ENCODE measurements around the gene DNAJC1. TPM values are rescaled to one million over a fixed set of nuclear protein-coding genes. Genes with fewer than 3 reads are reported as not detected.

The DNAJC1 gene
- total RNA-seq, 1 donor from 2014 or later: 26.1 TPM

DNA sequence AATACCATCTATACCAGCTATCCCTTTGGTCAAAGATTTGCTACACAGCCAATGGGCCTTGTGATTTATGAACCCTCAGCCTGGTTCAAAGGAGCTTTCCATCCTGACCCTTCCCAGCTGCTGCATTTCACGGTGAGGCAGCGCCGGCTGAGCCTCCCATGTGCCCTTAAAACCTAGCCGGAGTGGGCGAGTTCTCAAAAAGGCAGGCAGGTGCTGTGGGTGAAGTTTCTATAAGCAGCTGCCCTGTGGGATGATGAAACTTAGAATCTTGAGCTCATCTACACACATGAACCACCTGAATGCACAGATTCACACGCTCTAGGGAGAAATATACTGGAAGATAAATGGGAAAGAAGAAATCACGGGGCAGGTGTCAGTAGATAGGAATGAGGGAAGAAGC lies 244.8 kb downstream of the DNAJC1 start:
- DNase-seq (ENCODE audit: low spot score in 2 of 2): no peak
- peaks cover 10% of the 10 kb centered on the region in 2 donors for H3K36me3 ChIP-seq
- H3K27ac ChIP-seq: no peak overlapping the region
- H3K4me1 ChIP-seq: no peaks in the 10 kb centered on the region
- TF ChIP-seq, protein P1, sequence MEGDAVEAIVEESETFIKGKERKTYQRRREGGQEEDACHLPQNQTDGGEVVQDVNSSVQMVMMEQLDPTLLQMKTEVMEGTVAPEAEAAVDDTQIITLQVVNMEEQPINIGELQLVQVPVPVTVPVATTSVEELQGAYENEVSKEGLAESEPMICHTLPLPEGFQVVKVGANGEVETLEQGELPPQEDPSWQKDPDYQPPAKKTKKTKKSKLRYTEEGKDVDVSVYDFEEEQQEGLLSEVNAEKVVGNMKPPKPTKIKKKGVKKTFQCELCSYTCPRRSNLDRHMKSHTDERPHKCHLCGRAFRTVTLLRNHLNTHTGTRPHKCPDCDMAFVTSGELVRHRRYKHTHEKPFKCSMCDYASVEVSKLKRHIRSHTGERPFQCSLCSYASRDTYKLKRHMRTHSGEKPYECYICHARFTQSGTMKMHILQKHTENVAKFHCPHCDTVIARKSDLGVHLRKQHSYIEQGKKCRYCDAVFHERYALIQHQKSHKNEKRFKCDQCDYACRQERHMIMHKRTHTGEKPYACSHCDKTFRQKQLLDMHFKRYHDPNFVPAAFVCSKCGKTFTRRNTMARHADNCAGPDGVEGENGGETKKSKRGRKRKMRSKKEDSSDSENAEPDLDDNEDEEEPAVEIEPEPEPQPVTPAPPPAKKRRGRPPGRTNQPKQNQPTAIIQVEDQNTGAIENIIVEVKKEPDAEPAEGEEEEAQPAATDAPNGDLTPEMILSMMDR (IDR thresholded peaks at IDR 0.05): no peak
- H3K27me3 ChIP-seq: no peaks in the 10 kb centered on the region
- no peaks in the 10 kb centered on the region for H3K9me3 ChIP-seq
- intact Hi-C loops (cut with DNase I): no loop called here
- no peak overlapping the region for H3K4me3 ChIP-seq

DNA sequence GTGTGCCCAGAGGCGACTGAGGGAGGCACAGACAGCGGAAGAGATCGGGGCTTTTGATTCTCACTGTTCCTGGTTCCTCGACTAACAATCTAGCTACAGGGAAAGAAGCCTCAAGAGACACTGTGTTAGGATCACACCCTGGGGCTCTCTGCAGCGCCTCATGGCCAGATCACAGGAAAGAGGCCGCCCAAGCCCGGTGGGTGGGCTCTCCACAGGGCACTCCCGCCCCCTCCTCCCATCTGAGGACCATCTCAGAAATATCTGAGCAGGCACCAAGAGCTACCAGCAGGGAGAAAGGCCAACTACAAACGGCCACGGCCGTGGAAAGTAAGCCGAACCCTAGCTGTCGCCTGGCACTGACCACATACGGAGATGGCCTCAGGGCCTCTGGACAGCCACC lies 245.3 kb downstream of the DNAJC1 start:
- Histone ChIP-seq H3K27me3 (no peaks in the 10 kb centered on the region), H3K9me3 (no peaks in the 10 kb centered on the region), H3K27ac (no peak overlapping the region), H3K4me3 (no peak overlapping the region), H3K4me1 (no peaks in the 10 kb centered on the region), H3K36me3 (peaks cover 10% of the 10 kb centered on the region in 2 donors)
- no peak for DNase-seq (ENCODE audit: low spot score in 2 of 2)
- TF ChIP-seq, protein P1 (IDR thresholded peaks at IDR 0.05): no peak
- intact Hi-C loops (cut with DNase I): no loop called here

DNA sequence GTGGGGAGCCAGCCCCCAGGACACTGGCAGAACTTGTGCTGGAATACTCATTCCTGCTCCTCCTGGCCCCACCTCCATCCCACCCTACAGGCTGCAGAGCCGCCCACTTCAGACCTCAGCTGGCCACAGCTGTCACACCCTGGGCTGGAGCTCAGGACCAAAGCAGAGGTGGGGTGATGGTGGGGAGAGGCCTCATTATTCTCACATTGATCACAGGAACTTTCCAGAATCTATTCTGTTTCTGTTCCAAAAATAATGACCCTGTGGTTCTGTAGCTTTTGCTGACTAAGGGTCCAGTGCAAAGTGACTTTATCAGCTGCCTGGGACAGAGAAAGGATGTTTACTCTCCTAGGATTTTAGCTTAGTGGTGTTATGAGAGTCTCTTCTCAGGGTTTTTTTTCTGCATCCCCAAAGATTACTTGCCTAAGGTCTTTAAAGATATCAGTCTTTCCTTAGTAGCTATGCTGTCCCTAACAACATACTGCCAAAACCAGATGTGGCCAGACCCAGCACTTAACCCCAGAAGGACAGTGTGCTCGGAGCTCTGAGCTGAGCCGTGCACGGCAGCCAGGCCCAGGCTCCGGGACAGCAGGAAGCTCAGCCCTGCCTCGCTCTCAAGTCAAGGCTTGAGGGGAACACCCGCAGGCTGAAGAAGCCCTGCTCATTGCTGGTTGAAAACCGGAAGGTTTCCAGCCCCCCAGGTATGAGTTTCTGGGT lies 246.2 kb downstream of the DNAJC1 start:
- peaks cover 10% of the 10 kb centered on the region in 2 donors for H3K36me3 ChIP-seq

DNA sequence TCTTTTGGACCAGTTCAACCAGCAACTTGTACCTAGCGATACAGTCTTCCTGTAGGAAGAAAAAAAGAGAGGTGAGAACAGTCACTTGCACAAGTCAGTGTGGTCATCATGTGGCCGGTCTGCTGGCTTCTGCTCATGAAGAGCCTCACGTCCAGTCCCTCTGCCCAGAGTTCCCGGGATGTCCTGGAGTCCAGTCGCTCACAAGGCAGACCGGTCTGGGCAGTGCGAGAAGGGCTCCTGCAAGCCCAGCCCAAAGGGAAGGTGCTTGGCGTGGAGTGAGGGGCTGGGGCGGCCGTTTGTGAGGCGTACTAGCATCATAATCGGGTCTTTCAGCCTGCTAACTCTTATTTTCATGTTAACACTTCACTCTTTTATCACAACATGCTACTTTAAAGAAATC lies 246.8 kb downstream of the DNAJC1 start:
- H3K27ac ChIP-seq: no peak overlapping the region
- DNase-seq (ENCODE audit: low spot score in 2 of 2): no peak
- TF ChIP-seq, protein P1 (IDR thresholded peaks at IDR 0.05): no peak
- intact Hi-C loops (cut with DNase I): no loop called here
- H3K36me3 ChIP-seq: peaks cover 10% of the 10 kb centered on the region in 2 donors
- no peaks in the 10 kb centered on the region for H3K27me3 ChIP-seq
- H3K9me3 ChIP-seq: no peaks in the 10 kb centered on the region
- no peak overlapping the region for H3K4me3 ChIP-seq
- H3K4me1 ChIP-seq: no peaks in the 10 kb centered on the region

More for the DNA sequence above, 246.2 kb downstream of the DNAJC1 start:
- Histone ChIP-seq H3K27me3 (no peaks in the 10 kb centered on the region), H3K4me3 (no peak overlapping the region), H3K4me1 (no peaks in the 10 kb centered on the region), H3K27ac (no peak overlapping the region), H3K9me3 (no peaks in the 10 kb centered on the region)
- intact Hi-C loops (cut with DNase I): no loop called here
- no peak for DNase-seq (ENCODE audit: low spot score in 2 of 2)
- TF ChIP-seq, protein P1 (IDR thresholded peaks at IDR 0.05): no peak

DNA sequence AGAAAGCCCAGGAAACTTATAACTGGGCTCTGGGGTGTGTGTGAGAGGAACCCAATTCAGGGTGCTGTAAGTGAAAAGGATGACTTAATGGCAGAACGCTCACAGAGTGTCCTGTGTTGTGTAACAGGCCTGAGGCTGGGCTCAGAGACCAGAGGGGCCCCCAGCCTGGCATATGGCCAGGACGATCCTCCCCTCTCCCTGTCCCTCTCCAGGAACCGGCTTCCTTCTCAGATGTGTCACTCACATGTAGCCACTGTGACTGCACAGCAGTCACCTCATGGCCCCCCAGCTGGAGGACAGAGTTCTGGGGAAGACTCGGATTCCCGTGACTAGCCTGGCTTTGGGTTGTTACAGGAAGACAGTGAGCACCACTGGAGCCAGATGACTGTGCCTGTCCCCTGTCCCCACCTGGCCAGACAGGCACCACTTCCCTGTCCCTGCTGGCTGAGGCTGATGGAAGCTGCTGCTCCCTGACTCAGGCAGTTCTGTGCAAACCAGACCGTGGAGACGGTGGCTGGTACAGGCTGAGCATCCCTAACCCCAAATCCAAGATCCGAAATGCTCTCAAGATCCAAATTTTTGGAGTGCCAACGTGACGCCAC lies 249.0 kb downstream of the DNAJC1 start:
- Histone ChIP-seq H3K27ac (no peak overlapping the region), H3K4me1 (no peaks in the 10 kb centered on the region), H3K9me3 (no peaks in the 10 kb centered on the region), H3K27me3 (no peaks in the 10 kb centered on the region), H3K36me3 (peaks cover 10% of the 10 kb centered on the region in 2 donors), H3K4me3 (no peak overlapping the region)
- no peak for DNase-seq (ENCODE audit: low spot score in 2 of 2)
- intact Hi-C loops (cut with DNase I): no loop called here
- TF ChIP-seq, protein P1 (IDR thresholded peaks at IDR 0.05): no peak
